Progenitor cell of endocrine pancreas (in vitro differentiated cells): ENCODE data around the gene ECEL1. TPM values are rescaled to one million over a fixed set of nuclear protein-coding genes. Genes with fewer than 3 reads are reported as not detected.

Experiments
- DNase-seq: peaks from one replicate; pipeline ENCODE4 v3.0.0; 2021; ENCODE audit warnings: low spot score; ENCODE audit not compliant: unreplicated experiment
- H3K27ac Mint-ChIP-seq: 2 replicates; pipeline ENCODE4 v1.8.0; 2021; ENCODE audit warnings: mild to moderate bottlenecking, moderate library complexity, mixed read lengths
- H3K27me3 Mint-ChIP-seq: 2 replicates; pipeline ENCODE4 v1.8.0; 2021; ENCODE audit warnings: mixed read lengths
- H3K36me3 Mint-ChIP-seq: 2 replicates; pipeline ENCODE4 v1.8.0; 2022; ENCODE audit warnings: mixed read lengths; ENCODE audit not compliant: insufficient read depth
- H3K4me1 Mint-ChIP-seq: 2 replicates; pipeline ENCODE4 v1.8.0; 2021; ENCODE audit warnings: low read depth, mixed read lengths
- H3K4me3 Mint-ChIP-seq: 2 replicates; pipeline ENCODE4 v1.8.0; 2021; ENCODE audit warnings: low read depth, mild to moderate bottlenecking, moderate library complexity, mixed read lengths
- H3K9me3 Mint-ChIP-seq: 2 replicates; pipeline ENCODE4 v1.8.0; 2021; ENCODE audit warnings: low read depth, mixed read lengths
- total RNA-seq: library from RNA; stranded (reverse); gene quantifications from 2 replicates; pipeline ENCODE4 v1.2.1, GENCODE V29; 2021
- TF ChIP-seq, protein P1 (sequence below): fragments of 200-600 bp; sonication (generic); IDR thresholded peaks from one replicate; pipeline ENCODE4 v1.5.0; 2021; ENCODE audit warnings: antibody characterized with exemption, mild to moderate bottlenecking; ENCODE audit not compliant: unreplicated experiment

The ECEL1 gene
- total RNA-seq, 1 donor from 2014 or later: 2.9 TPM

DNA sequence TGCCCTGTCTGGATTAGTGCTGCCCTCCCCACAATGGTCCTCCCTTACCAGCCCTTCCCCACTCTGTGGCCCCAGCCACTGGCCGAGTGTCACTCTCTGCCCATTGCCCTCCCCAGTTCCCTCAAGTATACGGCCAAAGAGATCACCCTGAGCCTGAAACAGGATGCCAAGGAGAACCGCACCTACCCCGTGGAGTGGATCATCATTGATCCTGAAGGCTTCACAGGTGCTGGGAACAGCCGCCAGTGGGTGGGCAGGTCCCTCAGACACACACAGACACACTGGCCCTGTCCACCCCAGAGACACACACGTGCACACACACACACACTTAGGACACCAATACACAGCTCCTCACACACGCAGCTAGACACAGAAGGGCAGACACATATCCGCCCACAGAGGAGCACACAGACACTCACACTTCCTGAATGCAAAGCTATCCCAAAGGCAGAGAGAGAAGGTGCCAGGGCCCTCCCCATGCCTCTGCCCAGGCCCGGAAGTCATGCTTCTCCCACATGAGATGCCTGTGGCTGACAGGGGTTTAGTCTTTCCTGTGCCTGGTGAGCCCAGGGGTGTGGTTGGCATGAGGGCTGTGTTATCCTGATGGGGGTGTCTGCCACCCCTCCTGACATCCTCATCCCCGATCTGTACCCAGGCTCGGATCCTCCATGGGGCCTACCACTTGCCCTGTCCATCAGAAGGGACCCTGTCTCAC, 41.3 kb upstream of the ECEL1 start:
- H3K27me3 Mint-ChIP-seq: peaks cover 30% of the 10 kb centered on the region
- no peaks in the 10 kb centered on the region for H3K9me3 Mint-ChIP-seq
- H3K36me3 Mint-ChIP-seq: no peaks in the 10 kb centered on the region
- no peaks in the 10 kb centered on the region for H3K4me1 Mint-ChIP-seq
- peak overlapping the region; percentile 18 for H3K27ac Mint-ChIP-seq
- H3K4me3 Mint-ChIP-seq: no peak overlapping the region
- DNase-seq: no peak
- TF ChIP-seq, protein P1, sequence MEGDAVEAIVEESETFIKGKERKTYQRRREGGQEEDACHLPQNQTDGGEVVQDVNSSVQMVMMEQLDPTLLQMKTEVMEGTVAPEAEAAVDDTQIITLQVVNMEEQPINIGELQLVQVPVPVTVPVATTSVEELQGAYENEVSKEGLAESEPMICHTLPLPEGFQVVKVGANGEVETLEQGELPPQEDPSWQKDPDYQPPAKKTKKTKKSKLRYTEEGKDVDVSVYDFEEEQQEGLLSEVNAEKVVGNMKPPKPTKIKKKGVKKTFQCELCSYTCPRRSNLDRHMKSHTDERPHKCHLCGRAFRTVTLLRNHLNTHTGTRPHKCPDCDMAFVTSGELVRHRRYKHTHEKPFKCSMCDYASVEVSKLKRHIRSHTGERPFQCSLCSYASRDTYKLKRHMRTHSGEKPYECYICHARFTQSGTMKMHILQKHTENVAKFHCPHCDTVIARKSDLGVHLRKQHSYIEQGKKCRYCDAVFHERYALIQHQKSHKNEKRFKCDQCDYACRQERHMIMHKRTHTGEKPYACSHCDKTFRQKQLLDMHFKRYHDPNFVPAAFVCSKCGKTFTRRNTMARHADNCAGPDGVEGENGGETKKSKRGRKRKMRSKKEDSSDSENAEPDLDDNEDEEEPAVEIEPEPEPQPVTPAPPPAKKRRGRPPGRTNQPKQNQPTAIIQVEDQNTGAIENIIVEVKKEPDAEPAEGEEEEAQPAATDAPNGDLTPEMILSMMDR: no peak

DNA sequence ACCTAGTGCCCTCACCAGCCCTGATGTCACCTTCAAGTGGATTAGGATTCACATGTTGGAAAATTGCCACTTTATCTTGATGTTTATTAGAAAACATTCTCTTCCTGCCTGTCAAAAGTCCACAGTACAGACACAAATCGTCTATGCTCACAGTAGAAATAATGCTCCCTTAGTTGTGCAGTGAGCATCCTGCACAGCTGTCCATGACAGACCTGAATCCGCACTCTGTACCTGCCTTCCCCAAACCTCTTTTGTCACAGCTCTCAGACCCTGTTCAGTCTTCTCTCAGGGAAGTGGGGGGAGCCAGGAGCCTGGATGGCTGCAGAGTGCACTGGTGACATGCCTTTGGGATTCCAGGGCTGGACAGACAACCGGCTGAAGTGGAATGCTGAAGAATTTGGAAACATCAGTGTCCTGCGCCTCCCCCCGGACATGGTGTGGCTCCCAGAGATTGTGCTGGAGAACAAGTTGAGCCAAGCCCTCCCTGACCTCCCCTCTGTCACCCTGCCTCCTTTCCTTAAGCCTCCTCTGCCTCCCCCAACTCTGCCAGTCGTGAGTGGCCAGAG, 40.4 kb upstream of the ECEL1 start:
- Mint-ChIP-seq H3K4me3 (no peak overlapping the region), H3K27me3 (peaks cover 32% of the 10 kb centered on the region), H3K36me3 (no peaks in the 10 kb centered on the region), H3K27ac (peak overlapping the region; percentile 12), H3K4me1 (no peaks in the 10 kb centered on the region), H3K9me3 (no peaks in the 10 kb centered on the region)
- DNase-seq: no peak
- TF ChIP-seq, protein P1: no peak

DNA sequence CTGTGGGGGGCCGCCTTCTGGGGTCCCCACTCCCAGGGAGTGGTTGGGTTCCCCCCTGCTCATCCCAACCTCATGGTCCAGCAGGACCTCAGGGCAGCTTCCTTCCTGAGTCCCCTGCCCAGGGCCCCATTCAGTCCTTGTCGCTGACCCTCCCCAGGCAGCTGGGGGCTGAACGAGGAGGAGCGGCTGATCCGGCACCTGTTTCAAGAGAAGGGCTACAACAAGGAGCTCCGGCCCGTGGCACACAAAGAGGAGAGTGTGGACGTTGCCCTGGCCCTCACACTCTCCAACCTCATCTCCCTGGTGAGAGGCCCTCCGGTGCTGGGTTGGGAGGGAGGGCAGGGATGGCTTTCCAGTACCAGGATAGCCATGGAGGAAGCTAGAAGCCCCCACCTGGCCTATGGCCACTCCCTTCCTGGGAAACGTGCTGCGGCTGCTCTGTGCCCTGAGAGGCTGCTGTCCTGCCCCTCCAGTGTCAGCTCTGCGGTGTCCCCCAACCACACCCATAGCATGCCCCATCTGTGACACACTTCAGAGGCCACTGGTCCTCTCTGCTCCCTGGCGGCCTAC, 38.8 kb upstream of the ECEL1 start:
- Mint-ChIP-seq H3K36me3 (no peaks in the 10 kb centered on the region), H3K27ac (no peak overlapping the region), H3K27me3 (peaks cover 34% of the 10 kb centered on the region), H3K4me1 (peaks cover under 1% of the 10 kb centered on the region), H3K4me3 (no peak overlapping the region), H3K9me3 (no peaks in the 10 kb centered on the region)
- TF ChIP-seq, protein P1: no peak
- no peak for DNase-seq

DNA sequence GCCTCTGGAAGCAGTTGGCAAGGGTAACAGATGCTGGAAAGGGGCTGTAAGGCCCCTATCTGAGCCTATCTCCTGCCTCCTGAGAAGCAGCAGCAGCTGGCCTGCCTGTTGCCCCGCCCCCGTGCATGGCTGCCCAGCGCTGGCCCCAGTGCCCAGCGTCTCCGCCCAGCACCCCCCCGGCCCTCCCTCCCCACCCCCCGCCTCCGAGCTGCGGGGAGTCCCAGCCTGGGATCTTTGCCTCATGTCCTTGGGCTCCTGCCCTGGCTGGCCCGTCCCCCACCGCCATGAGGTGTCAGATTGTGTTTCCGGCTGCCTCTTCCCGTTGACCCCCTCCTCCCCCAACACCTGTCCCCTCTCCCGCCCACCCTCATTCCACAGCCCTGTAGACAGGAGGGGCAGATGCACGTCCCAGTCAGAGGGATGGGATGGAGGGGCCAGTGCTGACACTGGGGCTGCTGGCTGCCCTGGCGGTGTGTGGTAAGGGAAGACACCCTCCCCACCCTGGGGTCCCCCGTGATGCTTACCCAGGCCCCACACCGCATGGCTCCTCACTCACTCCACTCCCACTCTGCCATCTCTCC, 38.2 kb upstream of the ECEL1 start, which contains the start of gene CHRND:
CHRND (plus strand) TSS at position 370 of the 581 bp plus-strand sequence; CDS start at position 426, 56 bp downstream.
- DNase-seq: no peak
- H3K4me3 Mint-ChIP-seq: no peak within 1 kb of the TSS
- TF ChIP-seq, protein P1: no peak
- H3K4me1 Mint-ChIP-seq: peaks cover 1% of the 10 kb centered on the region
- no peaks in the 10 kb centered on the region for H3K36me3 Mint-ChIP-seq
- H3K27me3 Mint-ChIP-seq: peaks cover 40% of the 10 kb centered on the region
- no peak within 1 kb of the TSS for H3K27ac Mint-ChIP-seq
- H3K9me3 Mint-ChIP-seq: no peaks in the 10 kb centered on the region

DNA sequence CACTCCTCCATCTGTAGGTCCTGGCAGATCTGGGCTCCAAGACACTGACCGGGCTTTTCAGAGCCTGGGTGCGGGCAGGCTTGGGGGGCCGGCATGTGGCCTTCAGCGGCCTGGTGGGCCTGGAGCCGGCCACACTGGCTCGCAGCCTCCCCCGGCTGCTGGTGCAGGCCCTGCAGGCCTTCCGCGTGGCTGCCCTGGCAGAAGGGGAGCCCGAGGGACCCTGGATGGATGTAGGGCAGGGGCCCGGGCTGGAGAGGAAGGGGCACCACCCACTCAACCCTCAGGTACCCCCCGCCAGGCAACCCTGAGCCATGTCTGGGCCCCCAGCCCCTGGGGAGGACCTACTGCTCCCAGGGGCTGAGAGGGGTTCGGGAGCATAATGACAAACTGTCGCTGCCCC, 37.6 kb upstream of the ECEL1 start:
- Mint-ChIP-seq H3K27ac (no peak overlapping the region), H3K27me3 (peaks cover 46% of the 10 kb centered on the region), H3K36me3 (no peaks in the 10 kb centered on the region), H3K4me3 (no peak overlapping the region), H3K9me3 (no peaks in the 10 kb centered on the region), H3K4me1 (peaks cover 1% of the 10 kb centered on the region)
- TF ChIP-seq, protein P1: no peak
- no peak for DNase-seq
